Left ventricle myocardium inferior (tissue), 1 donor: ENCODE measurements around the gene SH3BP5L. TPM values are rescaled to one million over a fixed set of nuclear protein-coding genes. Genes with fewer than 3 reads are reported as not detected.

Source experiments
- DNase-seq: peaks from one replicate; pipeline ENCODE4 v3.0.0-alpha.2; 2020
- H3K27ac ChIP-seq: fragments of 200-600 bp; replicated peaks from 2 replicates; pipeline ENCODE4 v1.8.0; 2021
- H3K27me3 ChIP-seq: fragments of 200-600 bp; 2 replicates; pipeline ENCODE4 v1.8.0; 2021; ENCODE audit warnings: low read depth
- H3K36me3 ChIP-seq: fragments of 200-600 bp; 2 replicates; pipeline ENCODE4 v1.8.0; 2021
- H3K4me1 ChIP-seq: fragments of 200-600 bp; 2 replicates; pipeline ENCODE4 v1.8.0; 2021
- H3K4me3 ChIP-seq: fragments of 200-600 bp; 2 replicates; pipeline ENCODE4 v1.8.0; 2021; ENCODE audit warnings: mild to moderate bottlenecking, moderate library complexity
- H3K9me3 ChIP-seq: fragments of 200-600 bp; replicated peaks from 2 replicates; pipeline ENCODE4 v1.8.0; 2021
- intact Hi-C: fragments of 100-400 bp; cut with micrococcal nuclease; formaldehyde crosslinking; loops from one replicate; pipeline ENCODE4 v1.11.0; 2022
- total RNA-seq: library from RNA; stranded (reverse); fragmentation: NEBNext Ultra II Directional; extraction: Animal tissue kit (Norgen Biotek cat#: 25700); gene quantifications from one replicate; pipeline ENCODE4 v1.2.1, GENCODE V29; 2021
- TF ChIP-seq, protein P1 (sequence below): fragments of 200-600 bp; IDR thresholded peaks from 2 replicates; pipeline ENCODE4 v1.8.0; 2021; ENCODE audit warnings: antibody characterized with exemption, mild to moderate bottlenecking, borderline replicate concordance
- donor health status: DM: no; HTN: yes; CAD: no; lungs with severe emphysema.

Gene SH3BP5L
- total RNA-seq, 1 donor from 2014 or later: 18.0 TPM

DNA sequence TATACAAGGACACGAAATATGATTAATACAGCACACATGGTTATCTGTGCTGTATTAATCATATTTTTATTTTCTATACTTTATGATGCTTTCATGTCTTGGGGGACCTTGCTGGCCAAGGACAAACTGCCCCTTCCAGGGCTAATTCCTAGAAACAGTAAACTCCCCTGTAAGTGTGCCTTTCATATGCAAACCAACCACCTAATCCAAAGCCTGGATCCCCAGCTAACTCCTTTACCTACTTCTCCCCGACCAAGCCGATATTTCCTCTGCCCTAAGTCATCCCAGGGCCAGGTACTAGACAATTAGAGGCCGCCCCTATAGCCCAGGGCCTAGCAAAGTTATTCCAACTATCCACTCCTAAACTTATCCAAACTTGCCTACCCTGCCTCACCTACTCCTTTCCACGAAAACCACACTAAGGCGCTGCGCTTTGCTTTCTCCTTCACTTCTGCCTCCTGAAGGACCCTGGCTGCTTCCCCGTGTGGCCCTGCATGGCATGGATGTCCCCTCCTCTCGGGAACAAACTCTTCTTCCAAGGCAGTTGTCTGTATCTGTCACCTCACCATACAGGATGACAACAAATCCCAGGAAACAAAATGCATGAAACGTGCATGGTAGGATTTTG lies 10.2 kb downstream of the SH3BP5L start:
- Histone ChIP-seq H3K27ac (no peak overlapping the region), H3K36me3 (peaks cover 65% of the 10 kb centered on the region), H3K27me3 (no peaks in the 10 kb centered on the region), H3K4me3 (no peak overlapping the region), H3K4me1 (peaks cover 25% of the 10 kb centered on the region), H3K9me3 (no peaks in the 10 kb centered on the region)
- intact Hi-C loops: no loop called here
- no peak for DNase-seq
- TF ChIP-seq, protein P1, sequence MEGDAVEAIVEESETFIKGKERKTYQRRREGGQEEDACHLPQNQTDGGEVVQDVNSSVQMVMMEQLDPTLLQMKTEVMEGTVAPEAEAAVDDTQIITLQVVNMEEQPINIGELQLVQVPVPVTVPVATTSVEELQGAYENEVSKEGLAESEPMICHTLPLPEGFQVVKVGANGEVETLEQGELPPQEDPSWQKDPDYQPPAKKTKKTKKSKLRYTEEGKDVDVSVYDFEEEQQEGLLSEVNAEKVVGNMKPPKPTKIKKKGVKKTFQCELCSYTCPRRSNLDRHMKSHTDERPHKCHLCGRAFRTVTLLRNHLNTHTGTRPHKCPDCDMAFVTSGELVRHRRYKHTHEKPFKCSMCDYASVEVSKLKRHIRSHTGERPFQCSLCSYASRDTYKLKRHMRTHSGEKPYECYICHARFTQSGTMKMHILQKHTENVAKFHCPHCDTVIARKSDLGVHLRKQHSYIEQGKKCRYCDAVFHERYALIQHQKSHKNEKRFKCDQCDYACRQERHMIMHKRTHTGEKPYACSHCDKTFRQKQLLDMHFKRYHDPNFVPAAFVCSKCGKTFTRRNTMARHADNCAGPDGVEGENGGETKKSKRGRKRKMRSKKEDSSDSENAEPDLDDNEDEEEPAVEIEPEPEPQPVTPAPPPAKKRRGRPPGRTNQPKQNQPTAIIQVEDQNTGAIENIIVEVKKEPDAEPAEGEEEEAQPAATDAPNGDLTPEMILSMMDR: no peak

DNA sequence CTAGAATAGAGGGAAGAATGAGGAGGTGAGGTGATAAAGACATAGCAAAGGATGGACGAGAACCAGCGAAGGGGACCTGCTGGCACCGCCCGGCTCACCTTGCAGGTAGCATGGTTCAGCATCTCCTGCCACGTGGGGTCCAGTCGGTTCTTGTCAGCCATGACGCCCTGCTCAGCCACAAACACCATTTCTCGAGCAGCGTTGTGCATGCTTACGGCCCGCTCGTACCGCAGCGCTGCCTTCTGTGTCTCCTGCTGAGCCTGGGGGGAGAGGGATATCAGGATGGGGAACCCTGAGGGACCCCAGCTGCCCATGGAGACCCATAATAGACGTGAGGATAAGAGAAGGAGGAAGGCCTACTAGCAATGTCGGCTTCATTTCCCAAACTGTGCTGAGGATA lies 11.4 kb downstream of the SH3BP5L start:
- intact Hi-C loops: no loop called here
- Histone ChIP-seq H3K9me3 (no peaks in the 10 kb centered on the region), H3K36me3 (peaks cover 59% of the 10 kb centered on the region), H3K27ac (no peak overlapping the region), H3K4me3 (no peak overlapping the region), H3K4me1 (peaks cover 36% of the 10 kb centered on the region), H3K27me3 (no peaks in the 10 kb centered on the region)
- no peak for DNase-seq
- TF ChIP-seq, protein P1: no peak

DNA sequence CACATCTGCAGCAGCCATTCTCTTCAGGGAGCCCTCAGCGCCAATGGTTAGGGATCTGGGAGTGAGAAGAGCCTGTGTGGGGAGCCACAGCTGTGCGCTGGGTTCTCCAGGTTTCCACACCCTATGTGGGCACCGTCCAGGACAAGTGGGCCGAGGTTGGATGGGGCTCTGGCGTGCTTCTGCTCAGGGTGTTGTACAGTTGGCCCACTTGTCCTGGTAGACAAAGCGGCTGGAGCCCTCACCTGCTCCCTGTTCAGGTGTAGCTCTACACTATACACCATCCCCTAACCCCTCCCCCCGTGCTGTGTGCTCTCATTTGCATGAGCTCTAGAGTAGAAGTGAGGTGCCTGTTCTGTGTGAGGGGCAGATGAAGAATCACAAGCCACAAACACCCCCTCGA lies 12.2 kb downstream of the SH3BP5L start:
- H3K4me3 ChIP-seq: no peak overlapping the region
- H3K9me3 ChIP-seq: no peaks in the 10 kb centered on the region
- H3K4me1 ChIP-seq: peaks cover 28% of the 10 kb centered on the region
- no peak for DNase-seq
- no peak overlapping the region for H3K27ac ChIP-seq
- peaks cover 59% of the 10 kb centered on the region for H3K36me3 ChIP-seq
- H3K27me3 ChIP-seq: no peaks in the 10 kb centered on the region
- TF ChIP-seq, protein P1: no peak
- intact Hi-C loops: no loop called here

DNA sequence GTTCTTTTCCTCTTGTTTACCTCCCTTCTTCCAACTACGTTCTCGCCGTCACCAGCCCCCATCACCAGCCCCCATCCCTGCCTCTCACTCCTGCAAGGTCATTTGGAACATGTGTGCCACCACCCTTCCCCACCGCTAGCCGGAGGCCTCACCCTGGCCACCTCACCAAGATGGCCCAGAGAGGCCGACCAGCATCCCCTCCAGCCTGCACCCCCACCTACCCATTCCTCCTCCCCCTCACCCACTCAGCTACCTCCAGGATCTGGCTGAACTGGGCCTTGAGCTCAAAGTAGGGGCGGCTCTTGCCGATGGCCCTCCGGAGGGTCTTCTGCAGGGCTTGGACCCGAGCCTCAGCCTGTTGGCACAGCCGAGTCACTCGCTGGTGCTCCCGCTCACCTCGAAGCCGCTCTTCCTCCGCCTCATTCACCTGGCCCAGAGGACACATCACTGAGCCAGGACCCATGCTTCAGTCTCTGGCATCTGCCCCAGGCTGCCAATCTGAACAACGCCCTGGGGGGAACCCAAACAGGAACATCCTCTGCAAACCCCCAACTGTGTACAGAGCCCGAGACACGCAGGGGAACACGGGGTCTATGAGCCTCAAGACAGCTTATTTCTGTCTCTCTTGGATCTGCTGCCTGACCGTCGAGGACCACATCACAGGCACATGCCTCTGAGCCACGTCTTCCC lies 12.8 kb downstream of the SH3BP5L start:
- DNase-seq: no peak
- TF ChIP-seq, protein P1: no peak
- intact Hi-C loops: no loop called here
- H3K27me3 ChIP-seq: no peaks in the 10 kb centered on the region
- peaks cover 59% of the 10 kb centered on the region for H3K36me3 ChIP-seq
- H3K27ac ChIP-seq: no peak overlapping the region
- no peaks in the 10 kb centered on the region for H3K9me3 ChIP-seq
- H3K4me1 ChIP-seq: peaks cover 25% of the 10 kb centered on the region
- no peak overlapping the region for H3K4me3 ChIP-seq

DNA sequence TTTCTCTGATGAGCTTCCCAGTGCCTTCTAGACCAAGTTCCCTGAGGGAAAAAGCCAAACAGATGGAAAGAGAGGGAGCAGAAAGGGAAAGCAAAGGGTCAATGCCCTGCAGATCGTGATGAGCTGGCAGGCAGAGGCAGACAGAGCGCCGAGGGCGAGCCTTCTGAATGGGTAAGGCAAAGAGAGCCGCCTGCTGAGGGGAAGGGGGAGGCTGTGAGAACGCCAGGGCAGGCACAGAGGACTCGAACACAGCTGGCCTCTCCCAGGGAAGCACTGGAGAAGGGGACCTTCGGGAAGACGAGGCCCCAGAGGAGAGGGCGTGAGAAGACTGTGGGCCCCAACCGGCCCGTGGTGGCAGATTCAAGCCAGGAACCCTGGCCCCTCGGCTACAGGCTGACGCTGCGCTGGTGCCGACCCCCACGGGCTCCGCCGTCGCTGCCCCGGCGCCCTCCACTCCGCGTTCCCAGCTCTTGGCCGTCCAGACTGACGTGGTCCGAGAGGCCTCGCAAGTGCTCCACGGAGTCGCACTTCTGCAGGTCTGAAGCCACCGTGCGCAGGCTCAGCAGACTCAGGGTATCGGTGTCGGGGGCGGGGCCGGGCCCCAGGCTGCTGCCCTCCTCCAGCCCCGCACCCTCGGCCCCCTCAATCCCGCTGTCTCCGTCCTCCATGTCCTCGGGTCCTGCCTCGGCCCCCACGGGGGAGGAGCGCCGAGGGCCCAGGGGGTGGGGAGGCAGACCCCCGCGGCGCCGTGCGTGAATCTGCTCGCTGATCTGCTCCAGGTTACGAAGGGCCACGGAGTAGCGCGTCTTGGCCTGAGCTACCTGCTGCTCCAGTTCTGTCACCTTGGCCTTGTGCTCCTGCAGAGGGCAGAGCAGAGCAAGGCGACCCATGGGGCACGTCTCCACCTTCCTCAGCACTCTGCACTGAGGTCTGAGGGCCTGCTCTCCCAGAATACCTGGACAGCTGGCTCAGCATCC lies 13.9 kb downstream of the SH3BP5L start:
- Histone ChIP-seq H3K36me3 (peaks cover 51% of the 10 kb centered on the region), H3K9me3 (no peaks in the 10 kb centered on the region), H3K4me1 (peaks cover 30% of the 10 kb centered on the region)

More for the DNA sequence above, 13.9 kb downstream of the SH3BP5L start:
- TF ChIP-seq, protein P1: no peak
- intact Hi-C loops: no loop called here
- H3K4me3 ChIP-seq: no peak overlapping the region
- DNase-seq: no peak
- H3K27me3 ChIP-seq: no peaks in the 10 kb centered on the region
- H3K27ac ChIP-seq: no peak overlapping the region
